MM.1S (cell line): ENCODE measurements around the gene ADAMTSL1.

Experiments
- EZH2 ChIP-seq: fragments of 300-600 bp; sonication (generic); optimal IDR thresholded peaks from 2 replicates; pipeline ENCODE3; 2017; ENCODE audit warnings: low read depth, mild to moderate bottlenecking, antibody characterized with exemption, low read length, mixed read lengths
- EZH2phosphoT487 ChIP-seq: fragments of 300-600 bp; sonication (generic); IDR thresholded peaks from 2 replicates; pipeline ENCODE4 v1.6.1; 2018; ENCODE audit warnings: antibody characterized with exemption, low read length
- TF ChIP-seq, protein P1 (sequence below): fragments of 300-600 bp; sonication (generic); IDR thresholded peaks from 2 replicates; pipeline ENCODE4 v1.5.1; 2016; ENCODE audit warnings: antibody characterized with exemption, low read length, mixed read lengths

GRCh38 chr9:18549772-18550171 lies 75.8 kb downstream of the ADAMTSL1 start:
- TF ChIP-seq, protein P1, sequence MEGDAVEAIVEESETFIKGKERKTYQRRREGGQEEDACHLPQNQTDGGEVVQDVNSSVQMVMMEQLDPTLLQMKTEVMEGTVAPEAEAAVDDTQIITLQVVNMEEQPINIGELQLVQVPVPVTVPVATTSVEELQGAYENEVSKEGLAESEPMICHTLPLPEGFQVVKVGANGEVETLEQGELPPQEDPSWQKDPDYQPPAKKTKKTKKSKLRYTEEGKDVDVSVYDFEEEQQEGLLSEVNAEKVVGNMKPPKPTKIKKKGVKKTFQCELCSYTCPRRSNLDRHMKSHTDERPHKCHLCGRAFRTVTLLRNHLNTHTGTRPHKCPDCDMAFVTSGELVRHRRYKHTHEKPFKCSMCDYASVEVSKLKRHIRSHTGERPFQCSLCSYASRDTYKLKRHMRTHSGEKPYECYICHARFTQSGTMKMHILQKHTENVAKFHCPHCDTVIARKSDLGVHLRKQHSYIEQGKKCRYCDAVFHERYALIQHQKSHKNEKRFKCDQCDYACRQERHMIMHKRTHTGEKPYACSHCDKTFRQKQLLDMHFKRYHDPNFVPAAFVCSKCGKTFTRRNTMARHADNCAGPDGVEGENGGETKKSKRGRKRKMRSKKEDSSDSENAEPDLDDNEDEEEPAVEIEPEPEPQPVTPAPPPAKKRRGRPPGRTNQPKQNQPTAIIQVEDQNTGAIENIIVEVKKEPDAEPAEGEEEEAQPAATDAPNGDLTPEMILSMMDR, result no peak
- no peak for TF ChIP-seq EZH2phosphoT487
- TF ChIP-seq EZH2, result no peak
